Adrenal gland (tissue), 12 donors: ENCODE data around the gene RASSF4. TPM values are rescaled to one million over a fixed set of nuclear protein-coding genes. Genes with fewer than 3 reads are reported as not detected.

Experiments used
- DNase-seq, 7 donors: peaks; one replicate each; pipeline ENCODE4 v3.0.0-alpha.2; 2019 to 2020
- H3K27ac ChIP-seq, 5 donors: fragments of 200-600 bp; sonication (generic) in 4 of 5; 1 replicate in 3 of 5; 2 replicates in 2 of 5; pipeline versions ENCODE4 v1.5.1 to v1.8.0; 2016 to 2020; ENCODE audit warnings: mild to moderate bottlenecking in 1 of 5
- H3K27me3 ChIP-seq: fragments of 200-600 bp; 2 replicates; pipeline ENCODE4 v1.8.0; 2021
- H3K36me3 ChIP-seq, 2 donors: fragments of 200-600 bp; replicated peaks in 1 of 2; 1 replicate in 1 of 2; 2 replicates in 1 of 2; pipeline versions ENCODE4 v1.5.1 to v1.8.0; 2018 to 2022
- H3K4me1 ChIP-seq, 2 donors: fragments of 200-600 bp; replicated peaks in 1 of 2; 1 replicate in 1 of 2; 2 replicates in 1 of 2; pipeline versions ENCODE4 v1.5.1 to v1.8.0; 2018 to 2021
- H3K4me3 ChIP-seq, 4 donors: fragments of 200-600 bp; sonication (generic) in 3 of 4; one replicate each; pipeline ENCODE4 v1.5.1; 2016 to 2018
- H3K9me3 ChIP-seq, 3 donors: fragments of 200-600 bp; sonication (generic) in 1 of 3; replicated peaks in 1 of 3; 1 replicate in 2 of 3; 2 replicates in 1 of 3; pipeline versions ENCODE4 v1.5.1 to v1.8.0; 2016 to 2021
- CTCF ChIP-seq, 6 experiments: fragments of 450-650 bp in 4 of 6; fragments of 200-600 bp in 2 of 6; sonication (generic) in 1 of 6; IDR thresholded peaks; 1 replicate in 5 of 6; 2 replicates in 1 of 6; pipeline versions ENCODE4 v1.5.1 to v1.8.0; 2016 to 2021; ENCODE audit warnings: antibody characterized with exemption in 6 of 6, mild to moderate bottlenecking in 2 of 6, moderate library complexity in 1 of 6
- POLR2A ChIP-seq, 2 donors: fragments of 450-650 bp; IDR thresholded peaks; one replicate each; pipeline ENCODE4 v1.6.1; 2017; ENCODE audit warnings: antibody characterized with exemption in 2 of 2, mild to moderate bottlenecking in 2 of 2, moderate library complexity in 1 of 2
- WGBS, 4 donors: extraction: QIAGEN DNeasy Blood & Tissue Kit in 2 of 4; methylation state at CpG; one replicate each; pipeline versions ENCODE4 v1.1.5 to v1.1.7; 2013 to 2017; 5-methylcytosine and 5-hydroxymethylcytosine counted together
- intact Hi-C, 2 donors: fragments of 100-400 bp; cut with DNase I; formaldehyde crosslinking; loops; one replicate each; pipeline versions ENCODE4 v1.14.1 to v1.15.0; 2022 to 2023
- polyA plus RNA-seq, 3 donors: library from polyadenylated mRNA; stranded (reverse); fragments of 200-250 nt in 2 of 3; fragments of 350-450 nt in 1 of 3; fragmentation: Illumina TruSeq in 1 of 3; extraction: RNeasy Lipid Tissue Mini Kit (QIAGEN cat#74804) in 1 of 3; gene quantifications; one replicate each; pipeline ENCODE4 v1.2.3, GENCODE V29; 2013 to 2014
- total RNA-seq, 9 donors: library from RNA; depleted of rRNA in 4 of 9; stranded (reverse); fragments of >200 nt in 4 of 9; fragments of 120-200 nt in 1 of 9; fragmentation: NEBNext Ultra II Directional in 1 of 9; extraction: Animal tissue kit (Norgen Biotek cat#: 25700) in 1 of 9; gene quantifications; one replicate each; pipeline versions ENCODE4 v1.1.0 to v1.2.4, GENCODE V29; 2013 to 2023
- donor health status: healthy with polysubstance abuse.
- donor health status: Bipolar disorder and iron deficiency.
- donor health status: DM: yes; HTN: yes; CAD: no.
- donor health status: DM: no; HTN: no; CAD: no.
- donor health status: DM: no; HTN: no; CAD: no.
- donor health status: DM: yes; HTN: yes; CAD: no.

Gene RASSF4
- total and polyA plus RNA-seq, 12 donors = 5.2 to 47.5 (median 25.0) TPM

GRCh38 chr10:44977287-44978212 is 17.9 kb downstream of the RASSF4 start:
- Histone ChIP-seq H3K36me3 (peaks cover 0 to 17% of the 10 kb centered on the region in 2 donors), H3K9me3 (no peaks in the 10 kb centered on the region), H3K4me3 (peak overlapping the region in 2 of 4 donors; percentile 14 to 80), H3K4me1 (peaks cover 52 to 80% of the 10 kb centered on the region in 2 donors), H3K27me3 (no peaks in the 10 kb centered on the region), H3K27ac (peak overlapping the region in 4 of 5 donors; percentile 9 to 90 (median 60))
- no peak for TF ChIP-seq CTCF (IDR thresholded peaks at IDR 0.05)
- no peak for TF ChIP-seq POLR2A (IDR thresholded peaks at IDR 0.05)
- DNase-seq = no peak
- WGBS, 4 donors = 68 to 73% (median 72%) methylated on average over 14 to 25 of the region's 25 CpGs
- intact Hi-C loops = no loop called here

GRCh38 chr10:44978213-44978569 is 18.6 kb downstream of the RASSF4 start:
- Histone ChIP-seq H3K36me3 (peaks cover 0 to 17% of the 10 kb centered on the region in 2 donors), H3K4me1 (peaks cover 52 to 80% of the 10 kb centered on the region in 2 donors), H3K4me3 (peak overlapping the region in 3 of 4 donors; percentile 14 to 94 (median 80)), H3K27ac (peak overlapping the region; percentile 9 to 90 (median 79)), H3K9me3 (no peaks in the 10 kb centered on the region), H3K27me3 (no peaks in the 10 kb centered on the region)
- intact Hi-C loops = no loop called here
- TF ChIP-seq POLR2A (IDR thresholded peaks at IDR 0.05) (no peak), CTCF (IDR thresholded peaks at IDR 0.05) (no peak)
- DNase-seq = no peak
- 12 to 37% (median 25%) methylated on average over 4 of the region's 4 CpGs for WGBS, 4 donors

GRCh38 chr10:44978570-44979280 is 19.1 kb downstream of the RASSF4 start, which contains the start of gene DEPP1:
Gene DEPP1 (minus strand): TSS chr10:44978809. CDS start chr10:44978030, 779 bp downstream.
- no peaks in the 10 kb centered on the region for H3K27me3 ChIP-seq

More at GRCh38 chr10:44978570-44979280, 19.1 kb downstream of the RASSF4 start, which contains the start of gene DEPP1:
- WGBS, 4 donors = 17 to 24% (median 19%) methylated on average over 8 to 12 of the region's 12 CpGs
- H3K4me3 ChIP-seq = peak within 1 kb of the TSS in 3 of 4 donors; percentile 14 to 94 (median 80)
- no peaks in the 10 kb centered on the region for H3K9me3 ChIP-seq
- intact Hi-C loops = no loop called here
- H3K27ac ChIP-seq = peak within 1 kb of the TSS; percentile 19 to 90 (median 79)
- TF ChIP-seq CTCF (IDR thresholded peaks at IDR 0.05) = peak in 3 of 6 experiments; percentile 17 to 30 (median 25)
- TF ChIP-seq POLR2A (IDR thresholded peaks at IDR 0.05) = peak; percentile 99
- H3K36me3 ChIP-seq = peaks cover 0 to 17% of the 10 kb centered on the region in 2 donors
- peak; percentile 92 to 98 (median 95) for DNase-seq
- H3K4me1 ChIP-seq = peaks cover 52 to 80% of the 10 kb centered on the region in 2 donors
